Measurements from ENCODE around the gene FADS2. TPM values are rescaled to one million over a fixed set of nuclear protein-coding genes. Genes with fewer than 3 reads are reported as not detected.

Gene FADS2
- total RNA-seq, 6 experiments from 2014 or later = 56.0 to 105 (median 81.1) TPM

- no peaks in the 10 kb centered on the region for H3K9me3 Mint-ChIP-seq
- peaks cover 1% of the 10 kb centered on the region for H3K27me3 Mint-ChIP-seq (ENCODE audit: insufficient read depth)
- peaks cover 55% of the 10 kb centered on the region for H3K4me1 Mint-ChIP-seq (ENCODE audit: low read depth)
- peaks cover 29% of the 10 kb centered on the region for H3K36me3 Mint-ChIP-seq (ENCODE audit: low read depth)
- no peak overlapping the region for H3K27ac Mint-ChIP-seq
- H3K4me3 Mint-ChIP-seq = no peak overlapping the region
- no peak for TF ChIP-seq CTCF (IDR thresholded peaks at IDR 0.05)
- no peak for DNase-seq
These were observed 57.9 kb downstream of the FADS2 start for GRCh38 chr11:61885784-61886580.

GRCh38 chr11:61886643-61887042 is 58.5 kb downstream of the FADS2 start:
- H3K27me3 Mint-ChIP-seq (ENCODE audit: insufficient read depth) = peaks cover 1% of the 10 kb centered on the region

GRCh38 chr11:61887839-61888494 is 59.9 kb downstream of the FADS2 start:
- no peak for TF ChIP-seq CTCF (IDR thresholded peaks at IDR 0.05)
- no peaks in the 10 kb centered on the region for H3K9me3 Mint-ChIP-seq
- peaks cover 27% of the 10 kb centered on the region for H3K36me3 Mint-ChIP-seq (ENCODE audit: low read depth)
- H3K27ac Mint-ChIP-seq = peak overlapping the region; percentile 84
- H3K4me3 Mint-ChIP-seq = peak overlapping the region; percentile 70
- peak; percentile 94 for DNase-seq
- H3K4me1 Mint-ChIP-seq (ENCODE audit: low read depth) = peaks cover 41% of the 10 kb centered on the region
- peaks cover 1% of the 10 kb centered on the region for H3K27me3 Mint-ChIP-seq (ENCODE audit: insufficient read depth)

More at GRCh38 chr11:61886643-61887042, 58.5 kb downstream of the FADS2 start:
- H3K4me3 Mint-ChIP-seq = no peak overlapping the region
- no peak for DNase-seq
- TF ChIP-seq CTCF (IDR thresholded peaks at IDR 0.05) = no peak
- peaks cover 48% of the 10 kb centered on the region for H3K4me1 Mint-ChIP-seq (ENCODE audit: low read depth)
- H3K9me3 Mint-ChIP-seq = no peaks in the 10 kb centered on the region
- H3K36me3 Mint-ChIP-seq (ENCODE audit: low read depth) = peaks cover 29% of the 10 kb centered on the region
- no peak overlapping the region for H3K27ac Mint-ChIP-seq

GRCh38 chr11:61888590-61888989 is 60.5 kb downstream of the FADS2 start:
- H3K4me1 Mint-ChIP-seq (ENCODE audit: low read depth) = peaks cover 39% of the 10 kb centered on the region
- peak overlapping the region; percentile 70 for H3K4me3 Mint-ChIP-seq
- TF ChIP-seq CTCF (IDR thresholded peaks at IDR 0.05) = no peak
- no peak for DNase-seq
- H3K9me3 Mint-ChIP-seq = no peaks in the 10 kb centered on the region
- peak overlapping the region; percentile 84 for H3K27ac Mint-ChIP-seq
- H3K27me3 Mint-ChIP-seq (ENCODE audit: insufficient read depth) = no peaks in the 10 kb centered on the region; the same call in 1 of the 2 replicates
- peaks cover 21% of the 10 kb centered on the region for H3K36me3 Mint-ChIP-seq (ENCODE audit: low read depth)

GRCh38 chr11:61889831-61890230 is 61.7 kb downstream of the FADS2 start:
- H3K36me3 Mint-ChIP-seq (ENCODE audit: low read depth) = peaks cover 21% of the 10 kb centered on the region
- no peaks in the 10 kb centered on the region; the same call in 1 of the 2 replicates for H3K27me3 Mint-ChIP-seq (ENCODE audit: insufficient read depth)
- H3K4me3 Mint-ChIP-seq = peak overlapping the region; percentile 91
- H3K9me3 Mint-ChIP-seq = no peaks in the 10 kb centered on the region
- TF ChIP-seq CTCF (IDR thresholded peaks at IDR 0.05) = no peak
- peaks cover 51% of the 10 kb centered on the region for H3K4me1 Mint-ChIP-seq (ENCODE audit: low read depth)
- no peak for DNase-seq
- peak overlapping the region; percentile 58 for H3K27ac Mint-ChIP-seq
